Panc1 (cell line): ENCODE measurements around the gene FOXA3. TPM values are rescaled to one million over a fixed set of nuclear protein-coding genes. Genes with fewer than 3 reads are reported as not detected.

Experiments used
- ATAC-seq: fragments of 200-7000 bp; cut with Tn5 transposase; 2 replicates; pipeline ENCODE4 v1.9.1; 2020; ENCODE audit warnings: mild to moderate bottlenecking, moderate library complexity
- BruUV-seq: library from RNA; stranded (reverse); fragments of 400-500 nt; replicated peaks from 2 replicates; lab custom pipeline; 2021; lab: Mats Ljungman, UMichigan
- CTCF ChIA-PET: fragments of 300-600 bp; sonication (Branson Sonifier 250); formaldehyde crosslinking; loops from one replicate; lab custom pipeline; 2022; ENCODE audit warnings: antibody characterized with exemption; lab: Charles Lee
- POLR2A ChIA-PET: fragments of 300-600 bp; sonication (Branson Sonifier 250); formaldehyde crosslinking; loops from one replicate; lab custom pipeline; 2022; ENCODE audit warnings: antibody characterized with exemption; lab: Charles Lee
- DNase-seq: peaks from one replicate; pipeline ENCODE4 v3.0.0-alpha.2; 2010; ENCODE audit warnings: low read depth, low spot score
- H3K27ac ChIP-seq: 2 replicates; pipeline ENCODE4 v1.5.1; 2011; ENCODE audit warnings: mild to moderate bottlenecking, low read length, inconsistent platforms
- H3K27me3 ChIP-seq: fragments of 200-500 bp; sonication (Bioruptor generic); 2 replicates; pipeline ENCODE4 v1.6.0; 2014; ENCODE audit warnings: low read length, inconsistent platforms; ENCODE audit not compliant: control insufficient read depth, insufficient read depth
- H3K36me3 ChIP-seq: fragments of 200-500 bp; sonication (Bioruptor generic); 2 replicates; pipeline ENCODE4 v1.5.1; 2014; ENCODE audit warnings: inconsistent platforms, mild to moderate bottlenecking, low read length, moderate library complexity; ENCODE audit not compliant: control insufficient read depth, insufficient read depth
- H3K4me1 ChIP-seq: 2 replicates; pipeline ENCODE4 v1.5.1; 2011; ENCODE audit warnings: inconsistent platforms, mild to moderate bottlenecking, low read length, moderate library complexity; ENCODE audit not compliant: control insufficient read depth, insufficient read depth
- H3K4me3 ChIP-seq, 2 experiments: 2 replicates each; pipeline ENCODE4 v1.5.1; 2011 to 2012; ENCODE audit warnings: low read depth in 2 of 2, low read length in 2 of 2, mild to moderate bottlenecking in 2 of 2, inconsistent platforms in 1 of 2, moderate library complexity in 1 of 2
- H3K9me3 ChIP-seq: fragments of 200-500 bp; sonication (Bioruptor generic); 2 replicates; pipeline ENCODE4 v1.5.1; 2014; ENCODE audit warnings: low read depth, mild to moderate bottlenecking, inconsistent platforms, low read length, moderate library complexity; ENCODE audit not compliant: control insufficient read depth, insufficient read depth
- POLR2AphosphoS5 ChIP-seq: IDR thresholded peaks from 2 replicates; pipeline ENCODE4 v1.6.1; 2012; ENCODE audit warnings: mild to moderate bottlenecking, low read depth, low read length, moderate library complexity
- SIN3A ChIP-seq: IDR thresholded peaks from 2 replicates; pipeline ENCODE4 v1.6.1; 2012; ENCODE audit warnings: low read depth, mild to moderate bottlenecking, low read length, moderate library complexity, borderline replicate concordance; ENCODE audit not compliant: insufficient read depth
- TCF7L2 ChIP-seq: IDR thresholded peaks from 2 replicates; pipeline ENCODE4 v1.6.1; 2011; ENCODE audit warnings: mild to moderate bottlenecking, low read depth, low read length, inconsistent platforms
- in situ Hi-C: cut with HindIII; loops from 2 replicates; pipeline ENCODE4 v1.10.0; 2016; ENCODE audit warnings: low sequenced_read_pairs, low pct_unique_long_range_greater_than_20kb
- intact Hi-C: fragments of 100-400 bp; cut with micrococcal nuclease; formaldehyde crosslinking; loops from one replicate; pipeline ENCODE4 v1.10.0; 2022; ENCODE audit not compliant: unreplicated experiment
- total RNA-seq: library from RNA; stranded (reverse); gene quantifications from one replicate; pipeline ENCODE4 v1.2.1, GENCODE V29; 2021; ENCODE audit not compliant: unreplicated experiment
- TF ChIP-seq, protein P1 (sequence below), 2 experiments: IDR thresholded peaks; 2 replicates each; pipeline ENCODE4 v1.6.1; 2011 to 2012; ENCODE audit warnings: low read depth in 2 of 2, control low read depth in 1 of 2, low read length in 1 of 2, mild to moderate bottlenecking in 1 of 2, moderate library complexity in 1 of 2; ENCODE audit not compliant: insufficient read depth in 1 of 2
- TF ChIP-seq, protein P2 (sequence below): fragments of 450-650 bp; IDR thresholded peaks from 2 replicates; pipeline ENCODE4 v1.5.1; 2017; ENCODE audit warnings: mild to moderate bottlenecking

FOXA3 gene
- total RNA-seq, 1 experiment from 2014 or later, result 0.26 TPM

GRCh38 chr19:45886427-45887199 lies 22.5 kb downstream of the FOXA3 start:
- Histone ChIP-seq H3K4me3 (peak overlapping the region; percentile 51 to 69), H3K27ac (peak overlapping the region; percentile 93), H3K27me3 (no peaks in the 10 kb centered on the region), H3K4me1 (peaks cover 9% of the 10 kb centered on the region), H3K36me3 (no peaks in the 10 kb centered on the region), H3K9me3 (no peaks in the 10 kb centered on the region)
- TF ChIP-seq POLR2AphosphoS5, result peak; percentile 75
- no peak; the same call in 1 of the 2 replicates for TF ChIP-seq TCF7L2
- TF ChIP-seq SIN3A, result peak; percentile 50; the same call in 1 of the 2 replicates
- TF ChIP-seq, protein P1, sequence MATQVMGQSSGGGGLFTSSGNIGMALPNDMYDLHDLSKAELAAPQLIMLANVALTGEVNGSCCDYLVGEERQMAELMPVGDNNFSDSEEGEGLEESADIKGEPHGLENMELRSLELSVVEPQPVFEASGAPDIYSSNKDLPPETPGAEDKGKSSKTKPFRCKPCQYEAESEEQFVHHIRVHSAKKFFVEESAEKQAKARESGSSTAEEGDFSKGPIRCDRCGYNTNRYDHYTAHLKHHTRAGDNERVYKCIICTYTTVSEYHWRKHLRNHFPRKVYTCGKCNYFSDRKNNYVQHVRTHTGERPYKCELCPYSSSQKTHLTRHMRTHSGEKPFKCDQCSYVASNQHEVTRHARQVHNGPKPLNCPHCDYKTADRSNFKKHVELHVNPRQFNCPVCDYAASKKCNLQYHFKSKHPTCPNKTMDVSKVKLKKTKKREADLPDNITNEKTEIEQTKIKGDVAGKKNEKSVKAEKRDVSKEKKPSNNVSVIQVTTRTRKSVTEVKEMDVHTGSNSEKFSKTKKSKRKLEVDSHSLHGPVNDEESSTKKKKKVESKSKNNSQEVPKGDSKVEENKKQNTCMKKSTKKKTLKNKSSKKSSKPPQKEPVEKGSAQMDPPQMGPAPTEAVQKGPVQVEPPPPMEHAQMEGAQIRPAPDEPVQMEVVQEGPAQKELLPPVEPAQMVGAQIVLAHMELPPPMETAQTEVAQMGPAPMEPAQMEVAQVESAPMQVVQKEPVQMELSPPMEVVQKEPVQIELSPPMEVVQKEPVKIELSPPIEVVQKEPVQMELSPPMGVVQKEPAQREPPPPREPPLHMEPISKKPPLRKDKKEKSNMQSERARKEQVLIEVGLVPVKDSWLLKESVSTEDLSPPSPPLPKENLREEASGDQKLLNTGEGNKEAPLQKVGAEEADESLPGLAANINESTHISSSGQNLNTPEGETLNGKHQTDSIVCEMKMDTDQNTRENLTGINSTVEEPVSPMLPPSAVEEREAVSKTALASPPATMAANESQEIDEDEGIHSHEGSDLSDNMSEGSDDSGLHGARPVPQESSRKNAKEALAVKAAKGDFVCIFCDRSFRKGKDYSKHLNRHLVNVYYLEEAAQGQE (IDR thresholded peaks at IDR 0.05; ENCODE audit: insufficient read depth in 1 of 2, low read depth in 2 of 2, low read length in 1 of 2), result no peak
- TF ChIP-seq, protein P2, sequence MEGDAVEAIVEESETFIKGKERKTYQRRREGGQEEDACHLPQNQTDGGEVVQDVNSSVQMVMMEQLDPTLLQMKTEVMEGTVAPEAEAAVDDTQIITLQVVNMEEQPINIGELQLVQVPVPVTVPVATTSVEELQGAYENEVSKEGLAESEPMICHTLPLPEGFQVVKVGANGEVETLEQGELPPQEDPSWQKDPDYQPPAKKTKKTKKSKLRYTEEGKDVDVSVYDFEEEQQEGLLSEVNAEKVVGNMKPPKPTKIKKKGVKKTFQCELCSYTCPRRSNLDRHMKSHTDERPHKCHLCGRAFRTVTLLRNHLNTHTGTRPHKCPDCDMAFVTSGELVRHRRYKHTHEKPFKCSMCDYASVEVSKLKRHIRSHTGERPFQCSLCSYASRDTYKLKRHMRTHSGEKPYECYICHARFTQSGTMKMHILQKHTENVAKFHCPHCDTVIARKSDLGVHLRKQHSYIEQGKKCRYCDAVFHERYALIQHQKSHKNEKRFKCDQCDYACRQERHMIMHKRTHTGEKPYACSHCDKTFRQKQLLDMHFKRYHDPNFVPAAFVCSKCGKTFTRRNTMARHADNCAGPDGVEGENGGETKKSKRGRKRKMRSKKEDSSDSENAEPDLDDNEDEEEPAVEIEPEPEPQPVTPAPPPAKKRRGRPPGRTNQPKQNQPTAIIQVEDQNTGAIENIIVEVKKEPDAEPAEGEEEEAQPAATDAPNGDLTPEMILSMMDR, result no peak
- ChIA-PET CTCF (interaction anchor here (0.7 to 0.9 kb wide), 2 partner anchors 17 to 240 kb away, joined by 4 to 10 read pairs; no protein-coding TSS in a partner anchor), POLR2A (interaction anchor here (0.5 to 0.6 kb wide), 2 partner anchors 17 to 27 kb away, joined by 3 read pairs; no protein-coding TSS in a partner anchor)
- intact Hi-C loops (no loop called here), in situ Hi-C loops (no loop called here)
- DNase-seq (peak; percentile 73), ATAC-seq (peak; percentile 78)
- BruUV-seq, result no TSS peak

DNA sequence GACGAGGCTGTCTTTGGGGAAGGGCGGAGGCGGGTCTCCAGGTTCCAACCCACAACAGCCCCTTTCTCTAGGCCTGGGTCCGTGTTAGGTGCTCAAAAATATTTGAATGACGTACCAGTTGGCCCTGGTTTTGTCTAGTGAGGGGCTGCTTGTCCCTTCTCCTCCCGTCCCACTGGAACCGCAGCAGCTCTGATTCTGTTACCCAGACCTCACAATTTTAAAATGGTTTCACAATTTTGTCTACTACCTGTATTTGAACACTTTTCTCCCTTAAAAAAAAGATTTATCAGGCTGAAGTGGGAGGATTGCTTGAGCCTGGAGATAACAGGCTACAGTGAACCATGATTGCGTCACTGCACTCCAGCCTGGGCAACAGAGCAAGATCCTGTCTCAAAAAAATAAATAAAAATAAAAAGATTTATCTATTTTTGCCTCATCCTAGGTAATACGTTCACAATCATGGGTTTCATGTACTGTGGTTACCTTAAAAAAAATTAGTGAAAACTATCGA lies 23.1 kb downstream of the FOXA3 start:
- H3K27ac ChIP-seq, result peak overlapping the region; percentile 93
- no peak for TF ChIP-seq POLR2AphosphoS5
- no peak for TF ChIP-seq TCF7L2
- TF ChIP-seq SIN3A, result no peak
- TF ChIP-seq, protein P1 (IDR thresholded peaks at IDR 0.05; ENCODE audit: insufficient read depth in 1 of 2, low read depth in 2 of 2, low read length in 1 of 2), result no peak
- TF ChIP-seq, protein P2, result no peak
- in situ Hi-C loops, result no loop called here
- ChIA-PET CTCF (no interaction called here), POLR2A (no interaction called here)
- no peaks in the 10 kb centered on the region for H3K9me3 ChIP-seq
- ATAC-seq (no peak), DNase-seq (no peak)
- no peaks in the 10 kb centered on the region for H3K36me3 ChIP-seq
- H3K4me3 ChIP-seq, result peak overlapping the region; percentile 51 to 69
- no TSS peak for BruUV-seq
- peaks cover 9% of the 10 kb centered on the region for H3K4me1 ChIP-seq
- H3K27me3 ChIP-seq, result no peaks in the 10 kb centered on the region
- intact Hi-C loops, result no loop called here
